HEK293 (cell line): Measurements from ENCODE around the gene NEK7.

ENCODE experiments used
- CTCF ChIA-PET: fragments of 350-600 bp; formaldehyde crosslinking; extraction: SDS; loops from one replicate; lab custom pipeline; 2021; ENCODE audit warnings: antibody characterized with exemption; lab: Yijun Ruan, JAX
- POLR2A ChIA-PET: fragments of 300-600 bp; formaldehyde crosslinking; extraction: SDS; loops from one replicate; lab custom pipeline; 2020; ENCODE audit warnings: antibody characterized with exemption, inconsistent platforms; lab: Yijun Ruan, JAX
- H3K27ac ChIP-seq: fragments of 200-500 bp; sonication (Bioruptor generic); 2 replicates; pipeline ENCODE4 v1.5.1; 2014; ENCODE audit warnings: low read depth, low read length, control low read depth, inconsistent platforms; ENCODE audit errors: extremely low read depth
- H3K36me3 ChIP-seq, 2 experiments: fragments of 200-500 bp in 1 of 2; sonication (Bioruptor generic) in 1 of 2; 1 replicate in 1 of 2; 2 replicates in 1 of 2; pipeline ENCODE4 v1.5.1; 2014 to 2017; ENCODE audit warnings: inconsistent platforms in 2 of 2, low read length in 2 of 2; ENCODE audit not compliant: control insufficient read depth in 2 of 2, insufficient read depth in 1 of 2
- H3K4me1 ChIP-seq: fragments of 200-500 bp; sonication (Bioruptor generic); 2 replicates; pipeline ENCODE4 v1.5.1; 2014; ENCODE audit warnings: mild to moderate bottlenecking, low read length, inconsistent platforms; ENCODE audit not compliant: control insufficient read depth, insufficient read depth
- H3K4me3 ChIP-seq: 2 replicates; pipeline ENCODE4 v1.5.1; 2011; ENCODE audit warnings: low read depth, mild to moderate bottlenecking, control low read depth, low read length, moderate library complexity
- H3K9me3 ChIP-seq: fragments of 200-500 bp; sonication (Bioruptor generic); 2 replicates; pipeline ENCODE4 v1.5.1; 2014; ENCODE audit warnings: low read depth, low read length, inconsistent platforms; ENCODE audit not compliant: control insufficient read depth, insufficient read depth
- HOXA7 ChIP-seq: sonication (generic); formaldehyde crosslinking; IDR thresholded peaks from 2 replicates; pipeline ENCODE4 v1.8.1; 2022; ENCODE audit warnings: missing genetic modification reagents, borderline replicate concordance
- IKZF3 ChIP-seq: fragments of 450-650 bp; IDR thresholded peaks from 2 replicates; pipeline ENCODE4 v1.5.0; 2018; ENCODE audit warnings: missing biosample characterization, mild to moderate bottlenecking, missing genetic modification characterization, moderate library complexity
- OSR2 ChIP-seq: fragments of 450-650 bp; formaldehyde crosslinking; IDR thresholded peaks from 2 replicates; pipeline ENCODE4 v1.5.1; 2016; ENCODE audit warnings: missing biosample characterization, missing genetic modification characterization
- SETDB1 ChIP-seq: IDR thresholded peaks from one replicate; pipeline ENCODE4 v1.6.1; 2017; ENCODE audit warnings: mild to moderate bottlenecking, low read length, moderate library complexity, mixed read lengths; ENCODE audit not compliant: insufficient read length
- ZBTB7A ChIP-seq: fragments of 450-650 bp; formaldehyde crosslinking; IDR thresholded peaks from 2 replicates; pipeline ENCODE4 v1.5.1; 2016; ENCODE audit warnings: low read depth, missing biosample characterization, missing genetic modification characterization
- ZNF138 ChIP-seq: fragments of 450-650 bp; formaldehyde crosslinking; IDR thresholded peaks from 2 replicates; pipeline ENCODE4 v1.5.1; 2016; ENCODE audit warnings: missing biosample characterization, missing genetic modification characterization, borderline replicate concordance
- ZNF184 ChIP-seq: fragments of 450-650 bp; IDR thresholded peaks from 2 replicates; pipeline ENCODE4 v1.5.1; 2018; ENCODE audit warnings: missing biosample characterization, mild to moderate bottlenecking, missing genetic modification characterization
- ZNF211 ChIP-seq: fragments of 450-650 bp; formaldehyde crosslinking; IDR thresholded peaks from 2 replicates; pipeline ENCODE4 v1.5.1; 2016; ENCODE audit warnings: low read depth, missing biosample characterization, missing genetic modification characterization
- ZNF223 ChIP-seq: fragments of 450-650 bp; formaldehyde crosslinking; IDR thresholded peaks from 2 replicates; pipeline ENCODE4 v1.5.1; 2016; ENCODE audit warnings: missing biosample characterization, missing genetic modification characterization
- ZNF626 ChIP-seq: fragments of 450-650 bp; sonication (Bioruptor Pico); formaldehyde crosslinking; IDR thresholded peaks from 2 replicates; pipeline ENCODE4 v1.5.1; 2018; ENCODE audit warnings: missing biosample characterization, missing genetic modification characterization, inconsistent platforms
- ZNF664 ChIP-seq: fragments of 450-650 bp; formaldehyde crosslinking; IDR thresholded peaks from 2 replicates; pipeline ENCODE4 v1.5.1; 2016; ENCODE audit warnings: missing biosample characterization, missing genetic modification characterization
- ZNF701 ChIP-seq: fragments of 450-650 bp; formaldehyde crosslinking; IDR thresholded peaks from 2 replicates; pipeline ENCODE4 v1.5.1; 2016; ENCODE audit warnings: missing biosample characterization, missing genetic modification characterization
- ZNF785 ChIP-seq: fragments of 450-650 bp; formaldehyde crosslinking; IDR thresholded peaks from 2 replicates; pipeline ENCODE4 v1.5.1; 2016; ENCODE audit warnings: missing biosample characterization, missing genetic modification characterization
- TF ChIP-seq, protein P1 (sequence below): fragments of 450-650 bp; formaldehyde crosslinking; IDR thresholded peaks from 2 replicates; pipeline ENCODE4 v1.5.1; 2016; ENCODE audit warnings: missing biosample characterization, missing genetic modification characterization, low read depth
- TF ChIP-seq, protein P2 (sequence below): fragments of 450-650 bp; formaldehyde crosslinking; IDR thresholded peaks from 2 replicates; pipeline ENCODE4 v1.5.1; 2016; ENCODE audit warnings: missing biosample characterization, missing genetic modification characterization
- TF ChIP-seq, protein P3 (sequence below): fragments of 450-650 bp; formaldehyde crosslinking; IDR thresholded peaks from 2 replicates; pipeline ENCODE4 v1.5.1; 2017; ENCODE audit warnings: missing biosample characterization, missing genetic modification characterization
- TF ChIP-seq, protein P4 (sequence below): fragments of 450-650 bp; formaldehyde crosslinking; IDR thresholded peaks from 2 replicates; pipeline ENCODE4 v1.5.1; 2017; ENCODE audit warnings: missing biosample characterization, missing genetic modification characterization
- TF ChIP-seq, protein P5 (sequence below): fragments of 450-650 bp; formaldehyde crosslinking; IDR thresholded peaks from 2 replicates; pipeline ENCODE4 v1.5.1; 2016; ENCODE audit warnings: missing biosample characterization, missing genetic modification characterization
- TF ChIP-seq, protein P6 (sequence below): fragments of 450-650 bp; formaldehyde crosslinking; IDR thresholded peaks from 2 replicates; pipeline ENCODE4 v1.5.1; 2016; ENCODE audit warnings: missing biosample characterization, missing genetic modification characterization, low read depth

The NEK7 gene

DNA sequence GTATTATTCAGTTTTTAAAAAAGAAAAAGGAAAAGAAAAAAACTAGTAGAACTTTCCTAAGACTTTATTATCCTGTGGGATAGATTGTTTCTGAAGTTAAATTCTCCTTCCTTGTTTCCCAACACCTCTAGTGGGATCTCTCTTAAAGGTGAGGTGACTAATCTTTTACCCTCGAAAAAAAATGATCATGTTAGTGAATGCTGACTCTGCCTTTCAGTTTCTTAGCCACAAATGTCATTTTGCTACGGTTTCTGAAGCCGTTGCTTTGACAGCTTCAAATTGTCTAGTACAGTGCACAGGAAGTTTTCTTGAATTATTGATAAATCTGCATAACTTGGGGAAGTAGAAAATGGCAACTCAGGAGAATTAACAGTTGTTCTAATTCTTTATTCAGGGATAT lies 13.0 kb upstream of the NEK7 start:
- H3K27ac ChIP-seq: no peak overlapping the region
- TF ChIP-seq OSR2 (tag by site-specific recombination) (no peak), SETDB1 (no peak), ZNF138 (tag by site-specific recombination) (no peak)
- no peaks in the 10 kb centered on the region for H3K9me3 ChIP-seq
- no peaks in the 10 kb centered on the region for H3K4me1 ChIP-seq
- no peak overlapping the region for H3K4me3 ChIP-seq
- ChIA-PET CTCF (no interaction called here), POLR2A (interaction anchor here (0.7 kb wide), 1 partner anchor 13 kb away, joined by 3 read pairs; no protein-coding TSS in a partner anchor)
- no peaks in the 10 kb centered on the region for H3K36me3 ChIP-seq

DNA sequence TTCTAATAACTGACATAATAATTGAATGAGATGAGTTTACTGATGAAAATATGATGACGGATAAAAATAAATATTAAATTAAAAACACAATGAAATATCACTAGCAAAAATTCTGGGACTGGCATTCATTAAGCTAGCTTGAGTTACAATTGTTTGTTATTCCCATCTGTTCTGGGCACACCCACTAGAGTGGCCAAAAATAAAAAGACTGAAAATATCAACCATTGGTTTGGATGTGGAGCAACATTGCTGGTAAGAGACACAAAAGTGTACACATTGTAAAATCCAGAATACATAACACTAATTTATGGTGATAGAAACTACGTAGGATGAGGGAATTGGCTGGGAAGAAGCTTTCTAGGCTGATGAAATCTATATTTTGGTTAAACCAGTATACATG lies 9.6 kb upstream of the NEK7 start:
- no peaks in the 10 kb centered on the region for H3K4me1 ChIP-seq
- CTCF ChIA-PET: no interaction called here
- no peaks in the 10 kb centered on the region for H3K36me3 ChIP-seq
- POLR2A ChIA-PET: no interaction called here
- TF ChIP-seq ZNF626 (tag by site-specific recombination) (no peak), ZNF184 (tag by site-specific recombination) (no peak), ZNF701 (tag by site-specific recombination) (no peak), HOXA7 (CRISPR knock-in tag) (no peak)
- TF ChIP-seq, protein P1, sequence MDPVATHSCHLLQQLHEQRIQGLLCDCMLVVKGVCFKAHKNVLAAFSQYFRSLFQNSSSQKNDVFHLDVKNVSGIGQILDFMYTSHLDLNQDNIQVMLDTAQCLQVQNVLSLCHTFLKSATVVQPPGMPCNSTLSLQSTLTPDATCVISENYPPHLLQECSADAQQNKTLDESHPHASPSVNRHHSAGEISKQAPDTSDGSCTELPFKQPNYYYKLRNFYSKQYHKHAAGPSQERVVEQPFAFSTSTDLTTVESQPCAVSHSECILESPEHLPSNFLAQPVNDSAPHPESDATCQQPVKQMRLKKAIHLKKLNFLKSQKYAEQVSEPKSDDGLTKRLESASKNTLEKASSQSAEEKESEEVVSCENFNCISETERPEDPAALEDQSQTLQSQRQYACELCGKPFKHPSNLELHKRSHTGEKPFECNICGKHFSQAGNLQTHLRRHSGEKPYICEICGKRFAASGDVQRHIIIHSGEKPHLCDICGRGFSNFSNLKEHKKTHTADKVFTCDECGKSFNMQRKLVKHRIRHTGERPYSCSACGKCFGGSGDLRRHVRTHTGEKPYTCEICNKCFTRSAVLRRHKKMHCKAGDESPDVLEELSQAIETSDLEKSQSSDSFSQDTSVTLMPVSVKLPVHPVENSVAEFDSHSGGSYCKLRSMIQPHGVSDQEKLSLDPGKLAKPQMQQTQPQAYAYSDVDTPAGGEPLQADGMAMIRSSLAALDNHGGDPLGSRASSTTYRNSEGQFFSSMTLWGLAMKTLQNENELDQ (tag by site-specific recombination): no peak
- no peaks in the 10 kb centered on the region for H3K9me3 ChIP-seq
- no peak overlapping the region for H3K27ac ChIP-seq
- no peak overlapping the region for H3K4me3 ChIP-seq

DNA sequence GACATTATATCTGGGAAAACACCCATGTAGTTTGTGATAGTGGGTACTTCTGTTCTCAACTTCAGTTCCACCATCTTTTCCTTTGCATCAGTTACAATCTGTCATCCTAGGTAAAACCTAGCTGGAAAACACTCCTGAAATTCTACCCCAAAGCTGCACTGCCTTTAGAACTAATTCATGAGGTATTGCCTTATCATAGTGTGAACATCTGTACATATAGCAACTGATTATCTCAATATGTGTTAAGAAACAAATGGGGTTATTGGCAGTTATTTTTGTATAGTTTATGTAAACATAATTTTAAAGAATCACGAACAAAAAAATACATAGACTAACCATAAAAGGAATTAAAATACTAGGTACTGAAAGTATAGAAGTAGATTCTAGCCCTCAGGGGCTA lies 6.4 kb upstream of the NEK7 start:
- ChIA-PET CTCF (interaction anchor here (0.7 kb wide), 1 partner anchor 93 kb away, joined by 3 read pairs; no protein-coding TSS in a partner anchor), POLR2A (no interaction called here)
- H3K9me3 ChIP-seq: no peaks in the 10 kb centered on the region
- H3K4me1 ChIP-seq: no peaks in the 10 kb centered on the region
- no peaks in the 10 kb centered on the region for H3K36me3 ChIP-seq
- H3K4me3 ChIP-seq: no peak overlapping the region
- TF ChIP-seq ZNF138 (tag by site-specific recombination): no peak
- TF ChIP-seq, protein P2, sequence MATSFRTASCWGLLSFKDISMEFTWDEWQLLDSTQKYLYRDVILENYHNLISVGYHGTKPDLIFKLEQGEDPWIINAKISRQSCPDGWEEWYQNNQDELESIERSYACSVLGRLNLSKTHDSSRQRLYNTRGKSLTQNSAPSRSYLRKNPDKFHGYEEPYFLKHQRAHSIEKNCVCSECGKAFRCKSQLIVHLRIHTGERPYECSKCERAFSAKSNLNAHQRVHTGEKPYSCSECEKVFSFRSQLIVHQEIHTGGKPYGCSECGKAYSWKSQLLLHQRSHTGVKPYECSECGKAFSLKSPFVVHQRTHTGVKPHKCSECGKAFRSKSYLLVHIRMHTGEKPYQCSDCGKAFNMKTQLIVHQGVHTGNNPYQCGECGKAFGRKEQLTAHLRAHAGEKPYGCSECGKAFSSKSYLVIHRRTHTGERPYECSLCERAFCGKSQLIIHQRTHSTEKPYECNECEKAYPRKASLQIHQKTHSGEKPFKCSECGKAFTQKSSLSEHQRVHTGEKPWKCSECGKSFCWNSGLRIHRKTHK: no peak
- TF ChIP-seq ZNF785: no peak
- TF ChIP-seq ZNF223 (tag by site-specific recombination): no peak
- no peak overlapping the region for H3K27ac ChIP-seq

DNA sequence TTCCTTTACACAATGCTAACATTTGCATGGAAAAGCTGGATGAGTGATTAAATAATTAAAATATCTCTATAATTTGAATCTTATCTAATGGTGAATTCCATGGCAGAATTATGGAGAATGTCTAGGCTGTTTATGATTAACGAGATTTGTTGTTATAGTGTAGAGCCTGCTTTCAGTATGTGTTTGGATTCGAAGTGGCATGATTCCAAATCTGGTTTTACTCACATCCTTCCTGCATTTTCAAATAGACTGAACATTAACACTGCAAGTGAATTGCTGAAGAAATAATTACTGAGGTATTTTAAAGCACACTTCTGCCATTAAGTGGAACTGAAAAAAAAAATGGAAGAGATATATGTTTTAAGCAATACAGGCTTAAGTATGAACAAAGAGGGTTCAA lies 5.1 kb upstream of the NEK7 start:
- ChIA-PET CTCF (no interaction called here), POLR2A (no interaction called here)
- H3K36me3 ChIP-seq: no peaks in the 10 kb centered on the region
- no peaks in the 10 kb centered on the region for H3K4me1 ChIP-seq
- H3K9me3 ChIP-seq: no peaks in the 10 kb centered on the region
- H3K4me3 ChIP-seq: no peak overlapping the region
- no peak overlapping the region for H3K27ac ChIP-seq
- TF ChIP-seq, protein P3, sequence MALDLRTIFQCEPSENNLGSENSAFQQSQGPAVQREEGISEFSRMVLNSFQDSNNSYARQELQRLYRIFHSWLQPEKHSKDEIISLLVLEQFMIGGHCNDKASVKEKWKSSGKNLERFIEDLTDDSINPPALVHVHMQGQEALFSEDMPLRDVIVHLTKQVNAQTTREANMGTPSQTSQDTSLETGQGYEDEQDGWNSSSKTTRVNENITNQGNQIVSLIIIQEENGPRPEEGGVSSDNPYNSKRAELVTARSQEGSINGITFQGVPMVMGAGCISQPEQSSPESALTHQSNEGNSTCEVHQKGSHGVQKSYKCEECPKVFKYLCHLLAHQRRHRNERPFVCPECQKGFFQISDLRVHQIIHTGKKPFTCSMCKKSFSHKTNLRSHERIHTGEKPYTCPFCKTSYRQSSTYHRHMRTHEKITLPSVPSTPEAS (tag by site-specific recombination): no peak
- TF ChIP-seq IKZF3 (tag by site-specific recombination): no peak
- no peak for TF ChIP-seq ZNF211 (tag by site-specific recombination)
- TF ChIP-seq, protein P4, sequence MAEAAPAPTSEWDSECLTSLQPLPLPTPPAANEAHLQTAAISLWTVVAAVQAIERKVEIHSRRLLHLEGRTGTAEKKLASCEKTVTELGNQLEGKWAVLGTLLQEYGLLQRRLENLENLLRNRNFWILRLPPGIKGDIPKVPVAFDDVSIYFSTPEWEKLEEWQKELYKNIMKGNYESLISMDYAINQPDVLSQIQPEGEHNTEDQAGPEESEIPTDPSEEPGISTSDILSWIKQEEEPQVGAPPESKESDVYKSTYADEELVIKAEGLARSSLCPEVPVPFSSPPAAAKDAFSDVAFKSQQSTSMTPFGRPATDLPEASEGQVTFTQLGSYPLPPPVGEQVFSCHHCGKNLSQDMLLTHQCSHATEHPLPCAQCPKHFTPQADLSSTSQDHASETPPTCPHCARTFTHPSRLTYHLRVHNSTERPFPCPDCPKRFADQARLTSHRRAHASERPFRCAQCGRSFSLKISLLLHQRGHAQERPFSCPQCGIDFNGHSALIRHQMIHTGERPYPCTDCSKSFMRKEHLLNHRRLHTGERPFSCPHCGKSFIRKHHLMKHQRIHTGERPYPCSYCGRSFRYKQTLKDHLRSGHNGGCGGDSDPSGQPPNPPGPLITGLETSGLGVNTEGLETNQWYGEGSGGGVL: no peak
- TF ChIP-seq ZBTB7A (tag by site-specific recombination): no peak
- no peak for TF ChIP-seq ZNF664
- TF ChIP-seq, protein P5, sequence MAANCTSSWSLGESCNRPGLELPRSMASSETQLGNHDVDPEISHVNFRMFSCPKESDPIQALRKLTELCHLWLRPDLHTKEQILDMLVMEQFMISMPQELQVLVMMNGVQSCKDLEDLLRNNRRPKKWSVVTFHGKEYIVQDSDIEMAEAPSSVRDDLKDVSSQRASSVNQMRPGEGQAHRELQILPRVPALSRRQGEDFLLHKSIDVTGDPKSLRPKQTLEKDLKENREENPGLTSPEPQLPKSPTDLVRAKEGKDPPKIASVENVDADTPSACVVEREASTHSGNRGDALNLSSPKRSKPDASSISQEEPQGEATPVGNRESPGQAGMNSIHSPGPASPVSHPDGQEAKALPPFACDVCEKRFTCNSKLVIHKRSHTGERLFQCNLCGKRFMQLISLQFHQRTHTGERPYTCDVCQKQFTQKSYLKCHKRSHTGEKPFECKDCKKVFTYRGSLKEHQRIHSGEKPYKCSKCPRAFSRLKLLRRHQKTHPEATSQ (tag by site-specific recombination): no peak
- TF ChIP-seq, protein P6, sequence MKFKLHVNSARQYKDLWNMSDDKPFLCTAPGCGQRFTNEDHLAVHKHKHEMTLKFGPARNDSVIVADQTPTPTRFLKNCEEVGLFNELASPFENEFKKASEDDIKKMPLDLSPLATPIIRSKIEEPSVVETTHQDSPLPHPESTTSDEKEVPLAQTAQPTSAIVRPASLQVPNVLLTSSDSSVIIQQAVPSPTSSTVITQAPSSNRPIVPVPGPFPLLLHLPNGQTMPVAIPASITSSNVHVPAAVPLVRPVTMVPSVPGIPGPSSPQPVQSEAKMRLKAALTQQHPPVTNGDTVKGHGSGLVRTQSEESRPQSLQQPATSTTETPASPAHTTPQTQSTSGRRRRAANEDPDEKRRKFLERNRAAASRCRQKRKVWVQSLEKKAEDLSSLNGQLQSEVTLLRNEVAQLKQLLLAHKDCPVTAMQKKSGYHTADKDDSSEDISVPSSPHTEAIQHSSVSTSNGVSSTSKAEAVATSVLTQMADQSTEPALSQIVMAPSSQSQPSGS (tag by site-specific recombination): no peak
